Endothelial cell of umbilical vein (primary cell): ENCODE measurements around the gene MT1HL1. TPM values are rescaled to one million over a fixed set of nuclear protein-coding genes. Genes with fewer than 3 reads are reported as not detected.

Experiments used
- BruUV-seq: library from RNA; stranded (reverse); fragments of 400-500 nt; replicated peaks from 2 replicates; lab custom pipeline; 2021; lab: Mats Ljungman, UMichigan
- CTCF ChIA-PET: fragments of 300-600, 350-600 bp; sonication (Branson Sonifier 250); formaldehyde crosslinking; loops from one replicate; lab custom pipeline; 2021; ENCODE audit warnings: antibody characterized with exemption, inconsistent platforms; lab: Charles Lee
- POLR2A ChIA-PET: fragments of 300-600, 350-600 bp; sonication (Branson Sonifier 250); formaldehyde crosslinking; loops from one replicate; lab custom pipeline; 2021; ENCODE audit warnings: antibody characterized with exemption, inconsistent platforms; lab: Charles Lee
- DNase-seq: peaks from one replicate; pipeline ENCODE4 v3.0.0-alpha.2; 2011; ENCODE audit warnings: low read depth, low spot score
- FAIRE-seq: peaks from 2 replicates; lab custom pipeline; 2011; peaks lifted over from hg19 to GRCh38; lab: Jason Lieb, UNC
- H2AFZ ChIP-seq: 2 replicates; pipeline ENCODE4 v1.6.0; 2012; ENCODE audit warnings: low read depth, low read length, control low read depth, inconsistent platforms
- H3K27ac ChIP-seq: 2 replicates; pipeline ENCODE4 v1.5.1; 2011; ENCODE audit warnings: low read depth, mild to moderate bottlenecking, control low read depth, low read length, moderate library complexity; ENCODE audit not compliant: insufficient read depth
- H3K27me3 ChIP-seq, 2 experiments: 2 replicates each; pipeline versions ENCODE4 v1.6.0 to v1.6.1; 2011; ENCODE audit warnings: low read length in 2 of 2, mixed read lengths in 1 of 2; ENCODE audit not compliant: control insufficient read depth in 2 of 2, insufficient read depth in 2 of 2
- H3K36me3 ChIP-seq, 2 experiments: 2 replicates in 1 of 2; 3 replicates in 1 of 2; pipeline ENCODE4 v1.5.1; 2011; ENCODE audit warnings: low read length in 2 of 2, mild to moderate bottlenecking in 1 of 2, moderate library complexity in 1 of 2; ENCODE audit not compliant: control insufficient read depth in 2 of 2, insufficient read depth in 2 of 2; ENCODE audit errors: extremely low read depth in 1 of 2
- H3K4me1 ChIP-seq: 3 replicates; pipeline ENCODE4 v1.5.1; 2011; ENCODE audit warnings: mild to moderate bottlenecking, low read length; ENCODE audit not compliant: control insufficient read depth, insufficient read depth; ENCODE audit errors: extremely low read depth
- H3K4me2 ChIP-seq: 2 replicates; pipeline ENCODE4 v1.6.1; 2011; ENCODE audit warnings: low read length, control low read depth, mixed read lengths; ENCODE audit not compliant: insufficient read depth
- H3K4me3 ChIP-seq, 3 experiments: fragments of 200-600 bp in 1 of 3; sonication (generic), shearing (Covaris generic) in 1 of 3; replicated peaks in 1 of 3; 2 replicates each; pipeline ENCODE4 v1.5.1; 2011 to 2016; ENCODE audit warnings: control low read depth in 3 of 3, low read length in 3 of 3, mild to moderate bottlenecking in 2 of 3, inconsistent platforms in 1 of 3, low read depth in 1 of 3, moderate library complexity in 1 of 3; ENCODE audit not compliant: insufficient read depth in 1 of 3
- H3K79me2 ChIP-seq: 2 replicates; pipeline ENCODE4 v1.6.0; 2012; ENCODE audit warnings: low read length, inconsistent platforms; ENCODE audit not compliant: control insufficient read depth, insufficient read depth
- H3K9ac ChIP-seq: replicated peaks from 2 replicates; pipeline ENCODE3; 2011; ENCODE audit warnings: low read length, control low read depth; ENCODE audit not compliant: insufficient read depth; ENCODE audit errors: extremely low read depth
- H3K9me1 ChIP-seq: replicated peaks from 3 replicates; pipeline ENCODE4 v1.6.0; 2011; ENCODE audit warnings: mild to moderate bottlenecking, low read length; ENCODE audit not compliant: control insufficient read depth, insufficient read depth; ENCODE audit errors: extremely low read depth
- H3K9me3 ChIP-seq: replicated peaks from 2 replicates; pipeline ENCODE4 v1.5.1; 2012; ENCODE audit warnings: low read length, inconsistent platforms; ENCODE audit not compliant: control insufficient read depth, insufficient read depth
- H4K20me1 ChIP-seq: replicated peaks from 2 replicates; pipeline ENCODE3; 2011; ENCODE audit warnings: mild to moderate bottlenecking, low read length; ENCODE audit not compliant: control insufficient read depth, insufficient read depth; ENCODE audit errors: extremely low read depth
- EZH2 ChIP-seq: IDR thresholded peaks from 2 replicates; pipeline ENCODE4 v1.6.1; 2012; ENCODE audit warnings: borderline replicate concordance, low read depth, mild to moderate bottlenecking, moderate library complexity, low read length, inconsistent platforms; ENCODE audit not compliant: severe bottlenecking
- FOS ChIP-seq: IDR thresholded peaks from 2 replicates; pipeline ENCODE4 v1.6.1; 2011; ENCODE audit warnings: mild to moderate bottlenecking, low read length, moderate library complexity, borderline replicate concordance; ENCODE audit not compliant: insufficient read depth
- GATA2 ChIP-seq: IDR thresholded peaks from 2 replicates; pipeline ENCODE4 v1.7.0; 2011; ENCODE audit warnings: low read depth, mild to moderate bottlenecking, moderate library complexity, mixed read lengths, low read length; ENCODE audit not compliant: insufficient read length, insufficient read depth
- JUN ChIP-seq: IDR thresholded peaks from 2 replicates; pipeline ENCODE4 v1.6.1; 2011; ENCODE audit warnings: borderline replicate concordance, low read depth; ENCODE audit not compliant: insufficient read length, insufficient read depth
- POLR2A ChIP-seq: IDR thresholded peaks from 2 replicates; pipeline ENCODE4 v1.6.1; 2012; ENCODE audit warnings: low read depth, mild to moderate bottlenecking, control low read depth, low read length
- POLR2AphosphoS5 ChIP-seq: IDR thresholded peaks from 2 replicates; pipeline ENCODE4 v1.6.1; 2012; ENCODE audit warnings: low read depth, mild to moderate bottlenecking, control low read depth, low read length, moderate library complexity; ENCODE audit not compliant: insufficient read depth
- dilution Hi-C: fragments of 300-500 bp; cut with MboI; formaldehyde crosslinking; loops from one replicate; pipeline ENCODE4 v1.15.0; 2019; ENCODE audit warnings: low sequenced_read_pairs; ENCODE audit not compliant: extremely low pct_ligation_motif_present
- intact Hi-C: fragments of 100-400 bp; cut with micrococcal nuclease; formaldehyde crosslinking; loops from one replicate; pipeline ENCODE4 v1.10.0; 2022
- polyA plus RNA-seq, 4 experiments: library from polyadenylated mRNA; depleted of rRNA in 3 of 4; stranded (reverse) in 3 of 4; unstranded in 1 of 4; fragments of >200 nt; gene quantifications; 2 replicates each; pipeline versions ENCODE4 v1.2.1 to v1.2.3, GENCODE V29; 2011 to 2012; ENCODE audit warnings: missing spikeins in 1 of 4
- total RNA-seq: library from RNA; stranded (reverse); gene quantifications from 2 replicates; pipeline ENCODE4 v1.2.3, GENCODE V29; 2021

Gene MT1HL1
- total and polyA plus RNA-seq, 2 donors (not counting 3 experiments of a cell fraction or from before 2014, with no cell fraction given), result not detected

DNA sequence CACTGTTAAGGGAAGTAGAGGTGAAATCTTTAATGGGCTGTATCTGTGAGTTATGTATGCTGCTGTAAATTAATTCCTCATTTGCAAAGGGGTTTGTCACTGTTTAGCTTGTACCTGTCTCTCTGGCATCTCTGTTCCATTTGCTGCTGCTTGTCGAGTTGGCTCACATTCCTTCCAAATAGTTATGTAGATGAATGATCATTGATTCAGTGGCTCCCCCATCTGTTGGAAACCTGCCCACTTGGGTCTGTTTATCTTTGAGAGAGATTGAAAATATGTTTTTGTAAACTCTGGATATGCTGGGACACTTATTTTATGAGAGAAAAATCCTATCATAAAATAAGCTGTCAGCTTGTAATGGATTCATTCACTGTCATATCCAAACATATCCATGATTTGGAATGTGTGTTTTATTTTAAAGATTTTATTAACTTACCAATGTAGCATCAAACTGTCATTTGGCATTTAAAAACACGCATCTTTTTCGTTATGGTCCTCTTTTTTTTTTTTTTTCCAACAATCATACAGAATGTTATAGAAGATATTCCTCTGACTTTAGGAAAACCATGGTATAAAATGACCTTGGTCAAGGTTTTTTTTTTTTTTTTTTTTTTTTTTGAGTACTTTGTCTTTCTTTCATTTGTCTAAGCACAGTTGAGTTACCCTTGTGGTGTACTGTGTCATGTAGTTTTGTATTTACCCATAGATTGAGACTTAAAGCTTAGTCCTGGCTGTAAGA lies 41.2 kb upstream of the MT1HL1 start:
- POLR2A ChIA-PET, result no interaction called here
- Histone ChIP-seq H2AFZ (no peak overlapping the region), H3K9me1 (no peaks in the 10 kb centered on the region), H3K36me3 (no peaks in the 10 kb centered on the region), H3K79me2 (no peaks in the 10 kb centered on the region), H3K9ac (no peak overlapping the region), H3K9me3 (no peaks in the 10 kb centered on the region), H3K4me1 (no peaks in the 10 kb centered on the region), H3K27ac (no peak overlapping the region), H3K4me2 (no peak overlapping the region), H3K27me3 (peaks cover 5 to 23% of the 10 kb centered on the region in 2 experiments), H4K20me1 (no peaks in the 10 kb centered on the region), H3K4me3 (no peak overlapping the region)
- TF ChIP-seq POLR2A (no peak), FOS (no peak), GATA2 (no peak), EZH2 (no peak), POLR2AphosphoS5 (no peak)
- DNase-seq, result no peak
- no TSS peak for BruUV-seq
- FAIRE-seq, result no peak
- dilution Hi-C loops (no loop called here), intact Hi-C loops (loop anchor here (10.0 kb wide), 1 partner anchor 339 kb away; no protein-coding TSS in a partner anchor)
- CTCF ChIA-PET, result no interaction called here

DNA sequence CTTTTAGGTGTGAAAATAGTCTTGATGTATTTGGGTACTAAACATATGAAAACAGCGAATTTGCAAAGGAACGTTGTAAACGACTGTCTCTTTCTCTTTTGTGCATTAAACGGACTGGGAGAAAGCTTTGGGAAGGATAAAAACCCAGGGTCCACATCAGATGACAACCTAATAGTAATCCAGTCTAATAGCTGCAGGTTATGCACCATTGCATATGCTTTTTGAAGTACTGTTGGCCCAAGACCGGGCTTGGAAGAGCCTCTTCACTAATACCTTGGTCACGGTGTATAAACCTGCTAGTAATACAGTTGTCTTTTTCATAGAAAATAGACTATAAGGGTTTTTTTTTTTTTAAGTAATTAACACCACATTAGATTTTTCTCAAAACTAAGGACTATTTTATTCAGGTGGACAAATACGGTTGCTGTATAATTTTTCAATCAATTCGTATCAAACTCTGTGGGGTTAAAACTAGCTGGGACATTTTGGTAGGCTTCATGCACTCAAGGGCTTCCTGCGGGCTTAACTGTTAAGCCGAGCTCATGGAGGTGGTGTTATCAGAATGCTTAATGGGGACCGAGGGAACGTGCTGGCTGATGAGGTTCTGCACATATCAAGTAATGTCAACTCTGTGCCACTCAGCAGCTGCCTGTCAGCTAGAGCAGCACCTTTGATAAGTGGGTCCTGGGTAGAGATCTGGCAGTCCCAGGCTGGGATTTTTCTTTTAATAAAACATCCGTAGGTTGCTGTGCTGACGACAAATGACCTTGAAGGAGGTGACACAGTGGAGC lies 39.8 kb upstream of the MT1HL1 start:
- FAIRE-seq, result no peak
- Histone ChIP-seq H4K20me1 (no peaks in the 10 kb centered on the region), H2AFZ (no peak overlapping the region), H3K4me2 (no peak overlapping the region), H3K9me3 (no peaks in the 10 kb centered on the region), H3K79me2 (no peaks in the 10 kb centered on the region), H3K27ac (no peak overlapping the region), H3K9me1 (no peaks in the 10 kb centered on the region), H3K27me3 (peaks cover 5 to 23% of the 10 kb centered on the region in 2 experiments), H3K9ac (no peak overlapping the region), H3K36me3 (no peaks in the 10 kb centered on the region), H3K4me1 (no peaks in the 10 kb centered on the region), H3K4me3 (no peak overlapping the region)
- DNase-seq, result no peak
- POLR2A ChIA-PET, result no interaction called here
- TF ChIP-seq EZH2, result no peak
- TF ChIP-seq JUN, result no peak
- dilution Hi-C loops (no loop called here), intact Hi-C loops (loop anchor here (10.0 kb wide), 1 partner anchor 341 kb away; no protein-coding TSS in a partner anchor)
- CTCF ChIA-PET, result no interaction called here
- no TSS peak for BruUV-seq
